Activated B cell treated with CpG ODN at 0.5 μM for 24 hours (primary cell): ENCODE data around the gene CA10. TPM values are rescaled to one million over a fixed set of nuclear protein-coding genes. Genes with fewer than 3 reads are reported as not detected.

Source experiments
- ATAC-seq: fragments of 200-7000 bp; cut with Tn5 transposase; one replicate; pipeline ENCODE4 v1.10.0; 2021; ENCODE audit warnings: low read depth, mild to moderate bottlenecking, moderate library complexity
- CTCF ChIA-PET: fragments of 350-600 bp; sonication (Branson Sonifier 250); formaldehyde crosslinking; loops from one replicate; lab custom pipeline; 2021; ENCODE audit warnings: antibody characterized with exemption; lab: Charles Lee
- POLR2A ChIA-PET: fragments of 350-600 bp; sonication (Branson Sonifier 250); formaldehyde crosslinking; loops from one replicate; lab custom pipeline; 2021; ENCODE audit warnings: antibody characterized with exemption; lab: Charles Lee
- DNase-seq: peaks from one replicate; pipeline ENCODE4 v3.0.0; 2022
- H3K27ac Mint-ChIP-seq: one replicate; pipeline ENCODE4 v1.8.0; 2020; ENCODE audit warnings: mixed read lengths
- H3K27me3 Mint-ChIP-seq: one replicate; pipeline ENCODE4 v1.8.0; 2021; ENCODE audit warnings: mixed read lengths
- H3K36me3 Mint-ChIP-seq: one replicate; pipeline ENCODE4 v1.8.0; 2021; ENCODE audit warnings: low read depth, mixed read lengths
- H3K4me1 Mint-ChIP-seq: one replicate; pipeline ENCODE4 v1.8.0; 2021; ENCODE audit warnings: mixed read lengths
- H3K4me3 Mint-ChIP-seq: one replicate; pipeline ENCODE4 v1.8.0; 2020; ENCODE audit warnings: mild to moderate bottlenecking, mixed read lengths
- H3K9me3 Mint-ChIP-seq: one replicate; pipeline ENCODE4 v1.8.0; 2020; ENCODE audit warnings: mixed read lengths
- CTCF ChIP-seq: fragments of 200-600 bp; IDR thresholded peaks from one replicate; pipeline ENCODE4 v1.8.0; 2022; ENCODE audit warnings: antibody characterized with exemption, mild to moderate bottlenecking
- intact Hi-C: fragments of 100-400 bp; cut with micrococcal nuclease; formaldehyde crosslinking; loops from one replicate; pipeline ENCODE4 v1.15.1; 2024
- total RNA-seq: library from RNA; stranded (reverse); gene quantifications from 2 replicates; pipeline ENCODE4 v1.2.3, GENCODE V29; 2022

The CA10 gene
- total RNA-seq, 1 donor from 2014 or later, result not detected

GRCh38 chr17:51805185-51805584, 353.3 kb downstream of the CA10 start:
- Mint-ChIP-seq H3K9me3 (peaks cover 7% of the 10 kb centered on the region), H3K27ac (no peak overlapping the region), H3K27me3 (peaks cover 2% of the 10 kb centered on the region), H3K36me3 (no peaks in the 10 kb centered on the region), H3K4me1 (no peaks in the 10 kb centered on the region), H3K4me3 (no peak overlapping the region)
- DNase-seq, result no peak
- no peak for ATAC-seq
- intact Hi-C loops, result no loop called here
- ChIA-PET POLR2A (no interaction called here), CTCF (no interaction called here)
- no peak for TF ChIP-seq CTCF

GRCh38 chr17:51803161-51803560, 355.4 kb downstream of the CA10 start:
- ChIA-PET POLR2A (no interaction called here), CTCF (no interaction called here)
- intact Hi-C loops, result no loop called here
- peaks cover 7% of the 10 kb centered on the region for H3K9me3 Mint-ChIP-seq
- ATAC-seq (no peak), DNase-seq (no peak)
- no peak overlapping the region for H3K27ac Mint-ChIP-seq
- no peaks in the 10 kb centered on the region for H3K4me1 Mint-ChIP-seq
- H3K27me3 Mint-ChIP-seq, result peaks cover 2% of the 10 kb centered on the region
- no peak for TF ChIP-seq CTCF
- H3K36me3 Mint-ChIP-seq, result no peaks in the 10 kb centered on the region
- H3K4me3 Mint-ChIP-seq, result no peak overlapping the region

GRCh38 chr17:51802544-51802943, 356.0 kb downstream of the CA10 start:
- no peak for ATAC-seq
- Mint-ChIP-seq H3K27me3 (peaks cover 2% of the 10 kb centered on the region), H3K4me3 (no peak overlapping the region), H3K27ac (no peak overlapping the region), H3K4me1 (no peaks in the 10 kb centered on the region), H3K9me3 (peaks cover 2% of the 10 kb centered on the region), H3K36me3 (no peaks in the 10 kb centered on the region)
- ChIA-PET CTCF (no interaction called here), POLR2A (no interaction called here)
- intact Hi-C loops, result no loop called here
- no peak for DNase-seq
- TF ChIP-seq CTCF, result no peak

- Mint-ChIP-seq H3K27me3 (no peaks in the 10 kb centered on the region), H3K27ac (no peak overlapping the region), H3K36me3 (no peaks in the 10 kb centered on the region), H3K4me1 (no peaks in the 10 kb centered on the region), H3K9me3 (no peaks in the 10 kb centered on the region), H3K4me3 (no peak overlapping the region)
- ChIA-PET POLR2A (no interaction called here), CTCF (no interaction called here)
- intact Hi-C loops, result no loop called here
- TF ChIP-seq CTCF, result no peak
- DNase-seq (no peak), ATAC-seq (no peak)
Observed at GRCh38 chr17:51801626-51802025, 356.9 kb downstream of the CA10 start.

GRCh38 chr17:51799981-51800380, 358.5 kb downstream of the CA10 start:
- intact Hi-C loops, result no loop called here
- no peak overlapping the region for H3K27ac Mint-ChIP-seq
- ATAC-seq (no peak), DNase-seq (no peak)
- no peaks in the 10 kb centered on the region for H3K9me3 Mint-ChIP-seq
- H3K4me1 Mint-ChIP-seq, result no peaks in the 10 kb centered on the region
- no peaks in the 10 kb centered on the region for H3K36me3 Mint-ChIP-seq
- POLR2A ChIA-PET, result no interaction called here
- no peak for TF ChIP-seq CTCF
- CTCF ChIA-PET, result no interaction called here
- no peak overlapping the region for H3K4me3 Mint-ChIP-seq
- no peaks in the 10 kb centered on the region for H3K27me3 Mint-ChIP-seq
